Panc1 (cell line): Measurements from ENCODE around the gene DECR2. TPM values are rescaled to one million over a fixed set of nuclear protein-coding genes. Genes with fewer than 3 reads are reported as not detected.

Experiments
- ATAC-seq: fragments of 200-7000 bp; cut with Tn5 transposase; 2 replicates; pipeline ENCODE4 v1.9.1; 2020; ENCODE audit warnings: mild to moderate bottlenecking, moderate library complexity
- BruUV-seq: library from RNA; stranded (reverse); fragments of 400-500 nt; replicated peaks from 2 replicates; lab custom pipeline; 2021; lab: Mats Ljungman, UMichigan
- CTCF ChIA-PET: fragments of 300-600 bp; sonication (Branson Sonifier 250); formaldehyde crosslinking; loops from one replicate; lab custom pipeline; 2022; ENCODE audit warnings: antibody characterized with exemption; lab: Charles Lee
- POLR2A ChIA-PET: fragments of 300-600 bp; sonication (Branson Sonifier 250); formaldehyde crosslinking; loops from one replicate; lab custom pipeline; 2022; ENCODE audit warnings: antibody characterized with exemption; lab: Charles Lee
- DNase-seq: peaks from one replicate; pipeline ENCODE4 v3.0.0-alpha.2; 2010; ENCODE audit warnings: low read depth, low spot score
- H3K27ac ChIP-seq: 2 replicates; pipeline ENCODE4 v1.5.1; 2011; ENCODE audit warnings: mild to moderate bottlenecking, low read length, inconsistent platforms
- H3K27me3 ChIP-seq: fragments of 200-500 bp; sonication (Bioruptor generic); 2 replicates; pipeline ENCODE4 v1.6.0; 2014; ENCODE audit warnings: low read length, inconsistent platforms; ENCODE audit not compliant: control insufficient read depth, insufficient read depth
- H3K36me3 ChIP-seq: fragments of 200-500 bp; sonication (Bioruptor generic); 2 replicates; pipeline ENCODE4 v1.5.1; 2014; ENCODE audit warnings: inconsistent platforms, mild to moderate bottlenecking, low read length, moderate library complexity; ENCODE audit not compliant: control insufficient read depth, insufficient read depth
- H3K4me1 ChIP-seq: 2 replicates; pipeline ENCODE4 v1.5.1; 2011; ENCODE audit warnings: inconsistent platforms, mild to moderate bottlenecking, low read length, moderate library complexity; ENCODE audit not compliant: control insufficient read depth, insufficient read depth
- H3K4me3 ChIP-seq, 2 experiments: 2 replicates each; pipeline ENCODE4 v1.5.1; 2011 to 2012; ENCODE audit warnings: low read depth in 2 of 2, low read length in 2 of 2, mild to moderate bottlenecking in 2 of 2, inconsistent platforms in 1 of 2, moderate library complexity in 1 of 2
- H3K9me3 ChIP-seq: fragments of 200-500 bp; sonication (Bioruptor generic); 2 replicates; pipeline ENCODE4 v1.5.1; 2014; ENCODE audit warnings: low read depth, mild to moderate bottlenecking, inconsistent platforms, low read length, moderate library complexity; ENCODE audit not compliant: control insufficient read depth, insufficient read depth
- POLR2AphosphoS5 ChIP-seq: IDR thresholded peaks from 2 replicates; pipeline ENCODE4 v1.6.1; 2012; ENCODE audit warnings: mild to moderate bottlenecking, low read depth, low read length, moderate library complexity
- SIN3A ChIP-seq: IDR thresholded peaks from 2 replicates; pipeline ENCODE4 v1.6.1; 2012; ENCODE audit warnings: low read depth, mild to moderate bottlenecking, low read length, moderate library complexity, borderline replicate concordance; ENCODE audit not compliant: insufficient read depth
- TCF7L2 ChIP-seq: IDR thresholded peaks from 2 replicates; pipeline ENCODE4 v1.6.1; 2011; ENCODE audit warnings: mild to moderate bottlenecking, low read depth, low read length, inconsistent platforms
- in situ Hi-C: cut with HindIII; loops from 2 replicates; pipeline ENCODE4 v1.10.0; 2016; ENCODE audit warnings: low sequenced_read_pairs, low pct_unique_long_range_greater_than_20kb
- intact Hi-C: fragments of 100-400 bp; cut with micrococcal nuclease; formaldehyde crosslinking; loops from one replicate; pipeline ENCODE4 v1.10.0; 2022; ENCODE audit not compliant: unreplicated experiment
- total RNA-seq: library from RNA; stranded (reverse); gene quantifications from one replicate; pipeline ENCODE4 v1.2.1, GENCODE V29; 2021; ENCODE audit not compliant: unreplicated experiment
- TF ChIP-seq, protein P1 (sequence below), 2 experiments: IDR thresholded peaks; 2 replicates each; pipeline ENCODE4 v1.6.1; 2011 to 2012; ENCODE audit warnings: low read depth in 2 of 2, control low read depth in 1 of 2, low read length in 1 of 2, mild to moderate bottlenecking in 1 of 2, moderate library complexity in 1 of 2; ENCODE audit not compliant: insufficient read depth in 1 of 2
- TF ChIP-seq, protein P2 (sequence below): fragments of 450-650 bp; IDR thresholded peaks from 2 replicates; pipeline ENCODE4 v1.5.1; 2017; ENCODE audit warnings: mild to moderate bottlenecking

The DECR2 gene
- total RNA-seq, 1 experiment from 2014 or later = 92.7 TPM

DNA sequence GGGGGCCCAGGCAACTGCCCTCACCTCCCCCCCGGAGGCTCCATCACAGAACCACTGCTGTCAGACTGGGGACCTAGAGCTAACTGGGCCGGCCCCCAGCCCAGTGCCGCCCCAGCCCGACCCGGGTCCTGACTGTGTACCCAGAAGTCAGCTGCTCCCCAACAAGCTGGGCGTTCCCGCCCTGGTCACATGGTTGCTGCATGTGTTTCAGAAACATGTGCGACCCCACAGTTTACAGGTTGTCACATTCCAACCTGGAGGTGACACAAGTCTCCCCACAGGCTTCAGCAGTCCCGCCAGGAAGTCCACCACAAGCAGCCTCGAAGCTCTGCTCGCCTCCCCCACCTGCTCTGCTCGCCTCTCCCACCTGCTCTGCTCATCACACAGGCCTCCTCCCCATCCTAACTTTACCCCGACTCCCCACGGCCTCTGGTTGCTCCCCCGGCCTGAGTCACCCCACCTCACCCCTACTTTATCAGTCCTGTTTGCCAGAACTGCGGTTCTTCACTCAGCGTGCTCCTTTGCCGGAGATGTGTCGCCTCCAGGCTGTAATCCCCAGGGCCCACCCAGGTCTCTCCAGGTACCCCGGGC lies 32.3 kb upstream of the DECR2 start:
- no peaks in the 10 kb centered on the region; the same call in 1 of the 2 replicates for H3K36me3 ChIP-seq
- H3K9me3 ChIP-seq = no peaks in the 10 kb centered on the region
- intact Hi-C loops = no loop called here
- BruUV-seq = TSS peak; percentile 73
- H3K4me3 ChIP-seq = peak overlapping the region; percentile 31 to 47
- ChIA-PET CTCF (no interaction called here), POLR2A (no interaction called here)
- in situ Hi-C loops = no loop called here
- H3K4me1 ChIP-seq = peaks cover 19% of the 10 kb centered on the region
- peak overlapping the region; percentile 54; the same call in 1 of the 2 replicates for H3K27ac ChIP-seq
- H3K27me3 ChIP-seq = no peaks in the 10 kb centered on the region
- ATAC-seq = no peak
- no peak for TF ChIP-seq POLR2AphosphoS5
- TF ChIP-seq, protein P1, sequence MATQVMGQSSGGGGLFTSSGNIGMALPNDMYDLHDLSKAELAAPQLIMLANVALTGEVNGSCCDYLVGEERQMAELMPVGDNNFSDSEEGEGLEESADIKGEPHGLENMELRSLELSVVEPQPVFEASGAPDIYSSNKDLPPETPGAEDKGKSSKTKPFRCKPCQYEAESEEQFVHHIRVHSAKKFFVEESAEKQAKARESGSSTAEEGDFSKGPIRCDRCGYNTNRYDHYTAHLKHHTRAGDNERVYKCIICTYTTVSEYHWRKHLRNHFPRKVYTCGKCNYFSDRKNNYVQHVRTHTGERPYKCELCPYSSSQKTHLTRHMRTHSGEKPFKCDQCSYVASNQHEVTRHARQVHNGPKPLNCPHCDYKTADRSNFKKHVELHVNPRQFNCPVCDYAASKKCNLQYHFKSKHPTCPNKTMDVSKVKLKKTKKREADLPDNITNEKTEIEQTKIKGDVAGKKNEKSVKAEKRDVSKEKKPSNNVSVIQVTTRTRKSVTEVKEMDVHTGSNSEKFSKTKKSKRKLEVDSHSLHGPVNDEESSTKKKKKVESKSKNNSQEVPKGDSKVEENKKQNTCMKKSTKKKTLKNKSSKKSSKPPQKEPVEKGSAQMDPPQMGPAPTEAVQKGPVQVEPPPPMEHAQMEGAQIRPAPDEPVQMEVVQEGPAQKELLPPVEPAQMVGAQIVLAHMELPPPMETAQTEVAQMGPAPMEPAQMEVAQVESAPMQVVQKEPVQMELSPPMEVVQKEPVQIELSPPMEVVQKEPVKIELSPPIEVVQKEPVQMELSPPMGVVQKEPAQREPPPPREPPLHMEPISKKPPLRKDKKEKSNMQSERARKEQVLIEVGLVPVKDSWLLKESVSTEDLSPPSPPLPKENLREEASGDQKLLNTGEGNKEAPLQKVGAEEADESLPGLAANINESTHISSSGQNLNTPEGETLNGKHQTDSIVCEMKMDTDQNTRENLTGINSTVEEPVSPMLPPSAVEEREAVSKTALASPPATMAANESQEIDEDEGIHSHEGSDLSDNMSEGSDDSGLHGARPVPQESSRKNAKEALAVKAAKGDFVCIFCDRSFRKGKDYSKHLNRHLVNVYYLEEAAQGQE (IDR thresholded peaks at IDR 0.05; ENCODE audit: insufficient read depth in 1 of 2, low read depth in 2 of 2, low read length in 1 of 2) = no peak
- TF ChIP-seq SIN3A = no peak
- TF ChIP-seq, protein P2, sequence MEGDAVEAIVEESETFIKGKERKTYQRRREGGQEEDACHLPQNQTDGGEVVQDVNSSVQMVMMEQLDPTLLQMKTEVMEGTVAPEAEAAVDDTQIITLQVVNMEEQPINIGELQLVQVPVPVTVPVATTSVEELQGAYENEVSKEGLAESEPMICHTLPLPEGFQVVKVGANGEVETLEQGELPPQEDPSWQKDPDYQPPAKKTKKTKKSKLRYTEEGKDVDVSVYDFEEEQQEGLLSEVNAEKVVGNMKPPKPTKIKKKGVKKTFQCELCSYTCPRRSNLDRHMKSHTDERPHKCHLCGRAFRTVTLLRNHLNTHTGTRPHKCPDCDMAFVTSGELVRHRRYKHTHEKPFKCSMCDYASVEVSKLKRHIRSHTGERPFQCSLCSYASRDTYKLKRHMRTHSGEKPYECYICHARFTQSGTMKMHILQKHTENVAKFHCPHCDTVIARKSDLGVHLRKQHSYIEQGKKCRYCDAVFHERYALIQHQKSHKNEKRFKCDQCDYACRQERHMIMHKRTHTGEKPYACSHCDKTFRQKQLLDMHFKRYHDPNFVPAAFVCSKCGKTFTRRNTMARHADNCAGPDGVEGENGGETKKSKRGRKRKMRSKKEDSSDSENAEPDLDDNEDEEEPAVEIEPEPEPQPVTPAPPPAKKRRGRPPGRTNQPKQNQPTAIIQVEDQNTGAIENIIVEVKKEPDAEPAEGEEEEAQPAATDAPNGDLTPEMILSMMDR = no peak
- no peak for DNase-seq

DNA sequence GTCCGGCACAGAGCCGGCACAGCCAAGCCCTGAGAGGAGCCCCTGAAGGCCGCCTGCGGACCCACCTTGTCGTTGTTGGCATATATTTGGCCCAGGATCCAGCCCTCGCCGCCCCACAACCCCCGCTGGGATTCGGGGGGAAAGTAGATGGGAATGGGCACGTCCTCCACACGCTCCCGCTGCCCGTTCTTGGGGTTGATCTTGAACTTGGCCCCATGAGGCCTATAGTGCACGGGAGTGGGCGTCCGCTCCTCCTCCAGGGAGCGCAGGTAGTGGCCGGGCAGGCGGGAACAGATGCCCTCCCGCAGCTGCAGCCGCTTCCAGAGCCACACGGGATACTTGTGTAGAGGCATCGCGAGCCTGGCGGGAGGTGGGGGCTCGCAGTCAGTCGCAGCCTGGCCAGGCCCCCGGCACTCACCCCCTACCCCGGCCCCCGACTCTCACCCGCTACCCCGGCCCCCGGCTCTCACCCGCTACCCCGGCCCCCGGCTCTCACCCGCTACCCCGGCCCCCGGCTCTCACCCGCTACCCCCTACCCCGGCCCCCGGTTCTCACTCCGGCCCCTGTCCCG lies 31.7 kb upstream of the DECR2 start:
- POLR2A ChIA-PET = interaction anchor here (0.7 kb wide), 1 partner anchor 31 kb away, joined by 3 read pairs; no protein-coding TSS in a partner anchor
- intact Hi-C loops = no loop called here

More for the DNA sequence above, 31.7 kb upstream of the DECR2 start:
- no peaks in the 10 kb centered on the region for H3K27me3 ChIP-seq
- H3K4me3 ChIP-seq = peak overlapping the region; percentile 31 to 47
- CTCF ChIA-PET = no interaction called here
- peak overlapping the region; percentile 54; the same call in 1 of the 2 replicates for H3K27ac ChIP-seq
- DNase-seq (no peak), ATAC-seq (peak; percentile 51)
- peaks cover 17% of the 10 kb centered on the region for H3K4me1 ChIP-seq
- TF ChIP-seq TCF7L2 = no peak
- no peak for TF ChIP-seq POLR2AphosphoS5
- TF ChIP-seq, protein P2 = no peak
- TF ChIP-seq, protein P1 (IDR thresholded peaks at IDR 0.05; ENCODE audit: insufficient read depth in 1 of 2, low read depth in 2 of 2, low read length in 1 of 2) = no peak
- no peak for TF ChIP-seq SIN3A
- no peaks in the 10 kb centered on the region; the same call in 1 of the 2 replicates for H3K36me3 ChIP-seq
- no TSS peak for BruUV-seq
- H3K9me3 ChIP-seq = no peaks in the 10 kb centered on the region
- in situ Hi-C loops = no loop called here
